A549 (cell line): ENCODE data around the gene INPP5F. TPM values are rescaled to one million over a fixed set of nuclear protein-coding genes. Genes with fewer than 3 reads are reported as not detected.

Source experiments
- ATAC-seq, 2 experiments: fragments of 200-7000 bp in 1 of 2; fragments of >200 bp in 1 of 2; cut with Nextera tagmentation in 1 of 2; cut with Tn5 transposase in 1 of 2; 3 replicates each; pipeline versions ENCODE4 v1.8.0 to v1.9.1; 2018 to 2020; ENCODE audit warnings: mild to moderate bottlenecking in 1 of 2, moderate library complexity in 1 of 2
- CTCF ChIA-PET: fragments of 300-600 bp; sonication (Branson Sonifier 250); formaldehyde crosslinking; extraction: SDS; loops from one replicate; lab custom pipeline; 2021; ENCODE audit warnings: antibody characterized with exemption, inconsistent platforms; lab: Yijun Ruan, JAX
- POLR2A ChIA-PET: fragments of 350-600 bp; formaldehyde crosslinking; extraction: SDS; loops from one replicate; lab custom pipeline; 2021; ENCODE audit warnings: antibody characterized with exemption, inconsistent platforms; lab: Yijun Ruan, JAX
- DNase-seq, 2 experiments: peaks; one replicate each; pipeline versions ENCODE4 v3.0.0 to v3.0.0-alpha.2; 2011 to 2016; ENCODE audit warnings: low read depth in 1 of 2, low spot score in 1 of 2
- FAIRE-seq: peaks from 2 replicates; lab custom pipeline; 2011; peaks lifted over from hg19 to GRCh38; lab: Jason Lieb, UNC
- H3K27ac ChIP-seq, 2 experiments: fragments of >200 bp; sonication (Bioruptor Twin); formaldehyde crosslinking; 3 replicates each; pipeline ENCODE4 v1.5.1; 2016 to 2017
- H3K4me1 ChIP-seq: fragments of >200 bp; sonication (Bioruptor Twin); formaldehyde crosslinking; 3 replicates; pipeline ENCODE4 v1.6.1; 2016
- H3K4me2 ChIP-seq: fragments of >200 bp; sonication (Bioruptor Twin); formaldehyde crosslinking; 3 replicates; pipeline ENCODE4 v1.6.1; 2016
- H3K4me3 ChIP-seq: fragments of >200 bp; sonication (Bioruptor Twin); formaldehyde crosslinking; 3 replicates; pipeline ENCODE4 v1.5.1; 2016
- H3K9me3 ChIP-seq: fragments of >200 bp; sonication (Bioruptor Twin); formaldehyde crosslinking; 3 replicates; pipeline ENCODE4 v1.6.1; 2016
- CBX2 ChIP-seq: fragments of 200-600 bp; sonication (generic); IDR thresholded peaks from 2 replicates; pipeline ENCODE4 v1.6.1; 2016; ENCODE audit warnings: low read depth, mild to moderate bottlenecking, borderline replicate concordance
- CBX8 ChIP-seq: fragments of 200-600 bp; sonication (generic); IDR thresholded peaks from 2 replicates; pipeline ENCODE4 v1.6.1; 2016
- CEBPB ChIP-seq, 2 experiments: fragments of >200 bp in 1 of 2; sonication (Bioruptor Twin) in 1 of 2; formaldehyde crosslinking in 1 of 2; IDR thresholded peaks; 2 replicates each; pipeline ENCODE4 v1.6.1; 2012 to 2016
- CTCF ChIP-seq: fragments of >200 bp; sonication (Bioruptor Twin); formaldehyde crosslinking; IDR thresholded peaks from 3 replicates; pipeline ENCODE4 v1.5.1; 2016
- EHMT2 ChIP-seq: fragments of 200-600 bp; sonication (generic); IDR thresholded peaks from 2 replicates; pipeline ENCODE4 v1.6.1; 2016; ENCODE audit warnings: antibody characterized with exemption, low read depth, mild to moderate bottlenecking, moderate library complexity
- ELK1 ChIP-seq: fragments of 150-350 bp; IDR thresholded peaks from 2 replicates; pipeline ENCODE4 v1.6.1; 2014; ENCODE audit warnings: low read depth, mild to moderate bottlenecking, low read length
- HEYL ChIP-seq: fragments of 250-450 bp; sonication (Bioruptor Pico); IDR thresholded peaks from 2 replicates; pipeline ENCODE4 v1.8.0; 2021; ENCODE audit warnings: mild to moderate bottlenecking, moderate library complexity
- KDM5A ChIP-seq: fragments of 200-600 bp; sonication (generic); IDR thresholded peaks from 2 replicates; pipeline ENCODE4 v1.6.1; 2016; ENCODE audit warnings: antibody characterized with exemption, mild to moderate bottlenecking
- MAFK ChIP-seq: fragments of 450-650 bp; IDR thresholded peaks from 2 replicates; pipeline ENCODE4 v1.6.1; 2014; ENCODE audit not compliant: partially characterized antibody
- NFE2L2 ChIP-seq: fragments of 150-350 bp; conservative IDR thresholded peaks from 2 replicates; pipeline ENCODE4 v1.6.1; 2014; ENCODE audit warnings: low read length
- NPAS2 ChIP-seq: fragments of 250-450 bp; sonication (Bioruptor Pico); IDR thresholded peaks from 2 replicates; pipeline ENCODE4 v1.8.0; 2022; ENCODE audit warnings: mild to moderate bottlenecking, moderate library complexity, borderline replicate concordance
- REST ChIP-seq: fragments of 200-600 bp; sonication (generic); IDR thresholded peaks from 2 replicates; pipeline ENCODE4 v1.6.1; 2016; ENCODE audit warnings: antibody characterized with exemption, mild to moderate bottlenecking, moderate library complexity
- RFX5 ChIP-seq: fragments of 450-650 bp; IDR thresholded peaks from 2 replicates; pipeline ENCODE4 v1.7.1; 2014; ENCODE audit warnings: antibody characterized with exemption, mild to moderate bottlenecking, moderate library complexity
- RNF2 ChIP-seq: fragments of 200-600 bp; sonication (generic); IDR thresholded peaks from 2 replicates; pipeline ENCODE4 v1.6.1; 2016; ENCODE audit warnings: low read depth, mild to moderate bottlenecking, antibody characterized with exemption, moderate library complexity, borderline replicate concordance
- SMC3 ChIP-seq: fragments of >200 bp; sonication (Bioruptor Twin); formaldehyde crosslinking; IDR thresholded peaks from 3 replicates; pipeline ENCODE4 v1.6.1; 2018; ENCODE audit warnings: inconsistent platforms
- SREBF2 ChIP-seq: fragments of 450-650 bp; IDR thresholded peaks from 2 replicates; pipeline ENCODE4 v1.6.1; 2014; ENCODE audit warnings: mild to moderate bottlenecking, moderate library complexity
- USF2 ChIP-seq: fragments of 450-650 bp; IDR thresholded peaks from 2 replicates; pipeline ENCODE4 v1.6.1; 2014; ENCODE audit warnings: antibody characterized with exemption
- ZC3H11A ChIP-seq: fragments of 450-650 bp; IDR thresholded peaks from 2 replicates; pipeline ENCODE4 v1.6.1; 2014; ENCODE audit warnings: antibody characterized with exemption, mild to moderate bottlenecking
- ZFP36 ChIP-seq: fragments of 450-650 bp; IDR thresholded peaks from 2 replicates; pipeline ENCODE4 v1.6.1; 2014; ENCODE audit warnings: borderline replicate concordance; ENCODE audit not compliant: partially characterized antibody
- ZNF302 ChIP-seq: fragments of 250-450 bp; sonication (Bioruptor Pico); IDR thresholded peaks from 2 replicates; pipeline ENCODE4 v1.9.0; 2021; ENCODE audit warnings: inconsistent platforms, mild to moderate bottlenecking, moderate library complexity
- WGBS: methylation state at CpG from one replicate; pipeline ENCODE4 v1.1.6; 2017; ENCODE audit errors: missing lambda C conversion rate; 5-methylcytosine and 5-hydroxymethylcytosine counted together
- polyA plus RNA-seq, 4 experiments: library from polyadenylated mRNA; depleted of rRNA in 3 of 4; stranded (reverse); fragments of >200 nt; fragmentation: RNase III in 1 of 4; extraction: RNeasy Plus Mini Kit Qiagen cat#74134 plus additional on column Dnase treatment in 1 of 4; gene quantifications; 2 replicates in 3 of 4; 3 replicates in 1 of 4; pipeline ENCODE4 v1.2.3, GENCODE V29; 2011 to 2017

INPP5F gene
- polyA plus RNA-seq, 2 of the 4 experiments (the other 2 are of a cell fraction) = 5.6 to 7.7 TPM

GRCh38 chr10:119726676-119727261, 919 bp downstream of the INPP5F start:
- WGBS = 71% methylated on average over 14 of the region's 14 CpGs
- CTCF ChIA-PET = interaction anchor here (1.0 to 3.9 kb wide), 12 partner anchors 10 to 154 kb away, joined by 3 to 18 read pairs (median 7); partner anchors contain the start of gene BAG3
- H3K27ac ChIP-seq = peak overlapping the region; percentile 74 to 93
- DNase-seq (no peak), ATAC-seq (no peak), FAIRE-seq (no peak)
- TF ChIP-seq EHMT2 = no peak
- no peak for TF ChIP-seq ZC3H11A
- no peak for TF ChIP-seq CBX8
- TF ChIP-seq REST = no peak
- TF ChIP-seq ZFP36 = no peak
- no peak for TF ChIP-seq ZNF302 (CRISPR knock-in tag)
- TF ChIP-seq HEYL (CRISPR knock-in tag) = no peak
- TF ChIP-seq RNF2 = no peak
- no peak for TF ChIP-seq CTCF
- no peak for TF ChIP-seq RFX5
- no peak for TF ChIP-seq NPAS2 (CRISPR knock-in tag)
- TF ChIP-seq CBX2 = no peak
- TF ChIP-seq KDM5A = no peak
- no peak for TF ChIP-seq ELK1
- TF ChIP-seq MAFK = no peak
- TF ChIP-seq NFE2L2 = no peak
- peak overlapping the region; percentile 93 for H3K4me2 ChIP-seq
- POLR2A ChIA-PET = interaction anchor here (1.1 to 1.7 kb wide), 7 partner anchors 10 to 166 kb away, joined by 3 to 17 read pairs (median 6); partner anchors contain the start of genes SEC23IP and TIAL1
- H3K9me3 ChIP-seq = no peaks in the 10 kb centered on the region
- H3K4me3 ChIP-seq = peak overlapping the region; percentile 82
- peaks cover 13% of the 10 kb centered on the region; the same call in 2 of the 3 replicates for H3K4me1 ChIP-seq

GRCh38 chr10:119728172-119728800, 2.4 kb downstream of the INPP5F start:
- DNase-seq (no peak), FAIRE-seq (no peak), ATAC-seq (no peak)
- WGBS = 60% methylated on average over 3 of the region's 3 CpGs
- TF ChIP-seq ZC3H11A (no peak), CEBPB (IDR thresholded peaks at IDR 0.05) (no peak), SMC3 (no peak), USF2 (no peak), SREBF2 (no peak)
- H3K9me3 ChIP-seq = no peaks in the 10 kb centered on the region
- H3K4me1 ChIP-seq = peaks cover 13% of the 10 kb centered on the region; the same call in 2 of the 3 replicates
- CTCF ChIA-PET = interaction anchor here (1.2 to 3.9 kb wide), 3 partner anchors 22 to 42 kb away, joined by 3 to 18 read pairs (median 18); no protein-coding TSS in a partner anchor
- no peak overlapping the region for H3K27ac ChIP-seq
- H3K4me2 ChIP-seq = no peak overlapping the region
- POLR2A ChIA-PET = no interaction called here
- H3K4me3 ChIP-seq = no peak overlapping the region
